ENCODE measurements around the gene PHF21A.
"Not testable (repeated sequence)": the region's sequence is repeated elsewhere in the genome, so short reads cannot be mapped to it uniquely, and the experiment has no call there.

PHF21A gene

DNA sequence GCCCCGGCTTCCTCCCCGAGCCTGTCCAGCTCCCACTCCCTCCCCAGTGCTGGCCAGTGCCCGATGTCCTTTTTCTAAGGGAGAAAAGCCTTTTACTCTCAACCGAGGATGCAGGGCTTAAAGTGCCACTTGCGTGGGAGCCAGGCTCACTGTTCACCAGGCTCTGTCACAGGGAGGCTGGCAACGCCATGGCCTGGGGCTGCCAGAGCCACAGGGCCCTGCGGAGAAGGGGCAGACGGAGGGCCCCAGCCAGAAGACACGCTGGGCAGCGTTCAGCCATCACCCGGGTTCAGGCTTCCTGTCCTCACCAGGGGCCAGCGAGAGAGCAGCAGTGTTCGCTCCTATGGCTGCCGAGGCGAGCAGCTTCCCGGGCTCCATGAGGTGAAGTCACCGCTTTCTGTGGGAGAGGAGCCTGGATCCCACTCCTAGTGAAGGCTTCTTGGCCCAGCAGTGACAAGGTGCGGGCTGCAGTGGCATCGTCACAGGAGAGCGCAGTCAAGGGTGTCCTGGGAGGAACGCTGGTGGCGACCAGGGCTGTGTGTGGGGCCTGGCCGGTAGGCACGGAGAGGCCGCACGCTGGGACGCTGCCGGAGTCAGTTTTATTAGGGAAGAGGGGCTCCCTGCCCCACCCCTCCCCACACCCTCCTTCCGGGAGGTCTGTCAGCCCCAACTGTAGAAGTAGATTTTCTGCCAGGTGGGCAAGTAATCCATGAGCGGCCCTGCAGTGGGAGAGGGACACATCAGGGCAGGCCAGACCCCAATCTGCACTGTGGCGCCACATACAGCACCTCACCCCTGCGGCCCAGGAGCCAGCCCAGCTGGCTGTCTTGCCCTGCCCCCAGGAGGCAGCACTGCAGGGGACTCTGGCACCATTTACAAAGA lies 211.4 kb downstream of the PHF21A start:
- 94 to 95% methylated on average over 32 of the region's 32 CpGs for WGBS, 2 experiments
- H3K4me3 ChIP-seq (ENCODE audit: insufficient read depth, low read depth, low read length) = no peak overlapping the region
- no peaks in the 10 kb centered on the region for H3K27me3 ChIP-seq (ENCODE audit: control insufficient read depth, insufficient read depth, low read length, poor library complexity, severe bottlenecking)

DNA sequence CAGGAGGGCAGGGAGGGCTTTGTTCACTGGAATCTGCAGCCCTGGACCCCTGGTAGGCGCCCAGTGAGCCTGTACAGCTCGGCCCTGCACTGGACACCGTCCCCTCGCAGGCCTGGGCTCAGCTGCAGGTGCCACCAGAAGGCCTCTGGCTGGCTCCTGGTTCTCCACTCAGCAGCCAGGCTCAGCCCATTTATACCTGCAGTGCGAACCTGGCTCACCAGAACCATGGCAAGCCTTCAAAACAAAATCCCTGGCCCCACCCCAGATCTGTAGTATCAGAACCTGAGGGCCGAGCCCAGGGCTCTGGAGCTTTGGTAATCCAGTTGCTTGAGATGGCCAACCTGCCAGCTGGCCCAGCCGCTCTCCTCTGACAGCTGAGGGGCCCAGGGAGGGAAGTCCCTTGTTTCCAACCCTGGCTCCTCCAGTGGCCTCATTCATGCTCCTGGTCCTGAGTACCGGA lies 213.3 kb downstream of the PHF21A start:
- H3K4me3 ChIP-seq (ENCODE audit: insufficient read depth, low read depth, low read length) = no peak overlapping the region
- H3K9me3 ChIP-seq (ENCODE audit: control insufficient read depth, low read length) = no peaks in the 10 kb centered on the region
- WGBS, 2 experiments = 90 to 93% methylated on average over 8 of the region's 8 CpGs
- H3K27me3 ChIP-seq (ENCODE audit: control insufficient read depth, insufficient read depth, low read length, poor library complexity, severe bottlenecking) = no peaks in the 10 kb centered on the region
- H3K4me1 ChIP-seq (ENCODE audit: control insufficient read depth, insufficient read depth, low read length) = no peaks in the 10 kb centered on the region
- peaks cover 18% of the 10 kb centered on the region for H3K36me3 ChIP-seq (ENCODE audit: control insufficient read depth, insufficient read depth, low read length)
- H3K27ac ChIP-seq (ENCODE audit: insufficient read depth, low read depth, low read length, poor library complexity, severe bottlenecking) = no peak overlapping the region

More for the DNA sequence above, 211.4 kb downstream of the PHF21A start:
- Histone ChIP-seq H3K4me1 (ENCODE audit: control insufficient read depth, insufficient read depth, low read length) (no peaks in the 10 kb centered on the region), H3K9me3 (ENCODE audit: control insufficient read depth, low read length) (no peaks in the 10 kb centered on the region), H3K27ac (ENCODE audit: insufficient read depth, low read depth, low read length, poor library complexity, severe bottlenecking) (no peak overlapping the region), H3K36me3 (ENCODE audit: control insufficient read depth, insufficient read depth, low read length) (peaks cover 28% of the 10 kb centered on the region)

DNA sequence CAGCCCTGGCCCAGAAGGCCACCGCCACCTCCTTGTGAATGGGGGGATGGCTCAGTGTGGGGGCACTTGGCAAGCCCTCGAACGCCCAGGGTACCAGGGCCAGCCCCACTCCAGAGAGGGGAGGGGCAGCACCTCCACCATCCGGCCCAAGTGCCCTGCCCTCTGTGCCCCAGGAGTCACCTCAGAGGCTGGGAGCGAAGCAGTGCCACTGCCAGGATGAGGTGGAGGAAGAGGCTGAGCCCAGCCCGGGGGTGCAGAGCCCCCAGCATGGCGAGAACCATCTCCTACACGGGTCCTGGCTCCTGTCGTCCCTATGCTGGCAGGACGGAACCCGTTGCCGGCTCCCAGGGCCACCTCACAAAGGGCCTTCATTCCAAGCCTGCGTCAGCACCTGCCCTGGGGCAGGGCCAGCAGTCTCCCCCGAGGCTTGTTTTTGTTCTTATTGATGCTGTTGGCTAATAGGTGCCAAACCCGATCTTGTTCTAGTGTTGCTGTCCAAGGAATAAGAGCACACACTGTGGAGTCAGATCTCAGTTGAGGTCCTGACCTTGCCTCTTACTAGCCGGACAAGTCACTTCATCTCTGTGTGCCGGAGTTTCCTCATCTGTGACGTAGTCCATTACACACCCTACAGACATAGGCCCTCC lies 214.2 kb downstream of the PHF21A start, which contains the start of gene FREY1:
FREY1 (minus strand) TSS at position 307 of the 647 bp plus-strand sequence; CDS start at position 281, 26 bp downstream.
- peaks cover 17% of the 10 kb centered on the region for H3K36me3 ChIP-seq (ENCODE audit: control insufficient read depth, insufficient read depth, low read length)
- H3K27me3 ChIP-seq (ENCODE audit: control insufficient read depth, insufficient read depth, low read length, poor library complexity, severe bottlenecking) = no peaks in the 10 kb centered on the region
- H3K9me3 ChIP-seq (ENCODE audit: control insufficient read depth, low read length) = no peaks in the 10 kb centered on the region
- H3K4me1 ChIP-seq (ENCODE audit: control insufficient read depth, insufficient read depth, low read length) = no peaks in the 10 kb centered on the region
- H3K27ac ChIP-seq (ENCODE audit: insufficient read depth, low read depth, low read length, poor library complexity, severe bottlenecking) = no peak within 1 kb of the TSS
- WGBS, 2 experiments = 85 to 87% methylated on average over 18 of the region's 18 CpGs
- H3K4me3 ChIP-seq (ENCODE audit: insufficient read depth, low read depth, low read length) = no peak within 1 kb of the TSS

DNA sequence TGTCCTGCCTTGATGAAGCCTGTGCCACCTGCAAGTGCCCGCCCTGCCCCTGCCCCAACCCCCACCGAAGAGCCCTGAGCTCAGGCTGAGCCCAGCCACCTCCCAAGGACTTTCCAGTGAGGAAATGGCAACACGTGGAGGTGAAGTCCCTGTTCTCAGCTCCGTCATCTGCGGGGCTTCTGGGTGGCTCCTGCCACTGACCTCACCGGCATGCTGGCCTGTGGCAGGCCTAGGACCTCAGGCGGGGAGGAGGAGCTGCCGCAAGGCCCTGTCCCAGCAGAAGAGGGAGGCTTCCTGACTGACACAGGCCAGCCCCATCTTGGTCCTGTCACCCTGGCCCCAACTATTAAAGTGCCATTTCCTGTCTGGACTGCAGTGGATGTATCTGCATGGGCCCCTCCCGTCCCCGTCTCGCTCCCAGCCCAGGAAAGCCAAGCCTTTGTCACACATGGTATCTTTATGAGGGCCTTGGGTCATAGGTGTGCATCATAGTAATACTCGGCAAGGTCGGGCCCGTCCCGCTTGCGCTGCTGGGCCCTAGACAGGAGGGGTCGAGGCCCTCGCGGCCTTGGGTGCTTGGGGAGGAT lies 215.1 kb downstream of the PHF21A start:
- H3K4me3 ChIP-seq (ENCODE audit: insufficient read depth, low read depth, low read length) = no peak overlapping the region
- peaks cover 2% of the 10 kb centered on the region for H3K27me3 ChIP-seq (ENCODE audit: control insufficient read depth, insufficient read depth, low read length, poor library complexity, severe bottlenecking)
- H3K9me3 ChIP-seq (ENCODE audit: control insufficient read depth, low read length) = no peaks in the 10 kb centered on the region
- H3K4me1 ChIP-seq (ENCODE audit: control insufficient read depth, insufficient read depth, low read length) = peaks cover 4% of the 10 kb centered on the region
- peaks cover 14% of the 10 kb centered on the region for H3K36me3 ChIP-seq (ENCODE audit: control insufficient read depth, insufficient read depth, low read length)
- H3K27ac ChIP-seq (ENCODE audit: insufficient read depth, low read depth, low read length, poor library complexity, severe bottlenecking) = no peak overlapping the region
- 90 to 92% methylated on average over 19 of the region's 19 CpGs for WGBS, 2 experiments

DNA sequence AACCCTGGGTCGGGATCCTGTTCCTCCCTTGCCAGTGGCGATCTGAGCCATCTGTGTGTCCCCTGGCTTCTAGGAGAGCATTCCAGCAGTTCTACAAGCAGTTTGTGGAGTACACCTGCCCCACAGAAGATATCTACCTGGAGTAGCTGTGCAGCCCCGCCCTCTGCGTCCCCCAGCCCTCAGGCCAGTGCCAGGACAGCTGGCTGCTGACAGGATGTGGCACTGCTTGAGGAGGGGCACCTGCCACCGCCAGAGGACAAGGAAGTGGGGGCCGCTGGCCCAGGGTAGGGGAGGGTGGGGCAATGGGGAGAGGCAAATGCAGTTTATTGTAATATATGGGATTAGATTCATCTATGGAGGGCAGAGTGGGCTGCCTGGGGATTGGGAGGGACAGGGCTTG lies 215.7 kb downstream of the PHF21A start:
- H3K27ac ChIP-seq (ENCODE audit: insufficient read depth, low read depth, low read length, poor library complexity, severe bottlenecking); H3K27me3 ChIP-seq (ENCODE audit: control insufficient read depth, insufficient read depth, low read length, poor library complexity, severe bottlenecking); H3K4me1 ChIP-seq (ENCODE audit: control insufficient read depth, insufficient read depth, low read length); H3K36me3 ChIP-seq (ENCODE audit: control insufficient read depth, insufficient read depth, low read length); H3K4me3 ChIP-seq (ENCODE audit: insufficient read depth, low read depth, low read length); H3K9me3 ChIP-seq (ENCODE audit: control insufficient read depth, low read length): not testable (repeated sequence)
- 95 to 96% methylated on average over 6 of the region's 6 CpGs for WGBS, 2 experiments

DNA sequence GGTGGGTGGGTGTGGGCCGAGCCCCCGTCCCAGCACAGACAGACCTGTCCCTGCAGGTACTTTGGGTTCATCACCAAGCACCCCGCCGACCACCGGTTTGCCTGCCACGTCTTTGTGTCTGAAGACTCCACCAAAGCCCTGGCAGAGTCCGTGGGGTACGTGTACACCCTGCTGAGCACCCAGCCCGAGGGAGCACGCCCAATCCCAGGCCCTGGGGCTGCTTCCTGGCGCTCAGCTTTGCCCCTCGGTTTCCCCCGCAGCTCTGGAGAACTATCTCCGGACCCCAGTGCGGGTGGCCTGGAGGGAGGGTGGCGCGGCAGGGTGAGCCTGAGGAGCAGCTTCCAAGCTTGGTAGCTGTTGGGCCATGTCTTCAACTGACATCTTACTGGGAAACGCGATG lies 216.2 kb downstream of the PHF21A start:
- H3K27me3 ChIP-seq (ENCODE audit: control insufficient read depth, insufficient read depth, low read length, poor library complexity, severe bottlenecking) = peaks cover 11% of the 10 kb centered on the region
- H3K27ac ChIP-seq (ENCODE audit: insufficient read depth, low read depth, low read length, poor library complexity, severe bottlenecking) = no peak overlapping the region
- peaks cover 7% of the 10 kb centered on the region for H3K36me3 ChIP-seq (ENCODE audit: control insufficient read depth, insufficient read depth, low read length)
- H3K9me3 ChIP-seq (ENCODE audit: control insufficient read depth, low read length) = no peaks in the 10 kb centered on the region
- H3K4me3 ChIP-seq (ENCODE audit: insufficient read depth, low read depth, low read length) = no peak overlapping the region
- 95% methylated on average over 19 of the region's 19 CpGs for WGBS, 2 experiments
- peaks cover 8% of the 10 kb centered on the region for H3K4me1 ChIP-seq (ENCODE audit: control insufficient read depth, insufficient read depth, low read length)

DNA sequence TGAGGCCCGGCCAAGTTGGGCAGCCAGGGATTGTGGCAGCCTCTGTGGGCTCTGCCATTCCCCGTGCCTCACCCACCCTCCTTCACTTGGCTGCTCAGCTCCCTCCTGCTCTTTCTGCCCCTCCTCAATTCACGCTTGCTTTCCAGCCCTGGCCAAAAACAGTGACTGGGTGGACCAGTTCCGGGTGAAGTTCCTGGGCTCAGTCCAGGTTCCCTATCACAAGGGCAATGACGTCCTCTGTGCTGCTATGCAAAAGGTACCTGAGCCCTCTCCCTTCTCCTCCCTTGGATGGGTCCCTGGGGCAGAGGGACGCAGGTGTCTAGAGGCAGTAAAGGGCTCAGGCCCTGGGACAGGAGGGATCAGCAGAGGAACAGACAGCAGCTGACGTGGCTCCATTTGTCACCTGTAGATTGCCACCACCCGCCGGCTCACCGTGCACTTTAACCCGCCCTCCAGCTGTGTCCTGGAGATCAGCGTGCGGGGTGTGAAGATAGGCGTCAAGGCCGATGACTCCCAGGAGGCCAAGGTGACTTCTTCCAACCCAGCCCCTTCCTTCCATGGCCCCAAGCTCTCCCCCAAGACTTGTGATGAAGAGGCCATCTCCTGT lies 216.8 kb downstream of the PHF21A start:
- H3K4me3 ChIP-seq (ENCODE audit: insufficient read depth, low read depth, low read length) = no peak overlapping the region
- 93 to 94% methylated on average over 15 of the region's 15 CpGs for WGBS, 2 experiments
- no peaks in the 10 kb centered on the region for H3K9me3 ChIP-seq (ENCODE audit: control insufficient read depth, low read length)
- H3K27me3 ChIP-seq (ENCODE audit: control insufficient read depth, insufficient read depth, low read length, poor library complexity, severe bottlenecking) = peaks cover 11% of the 10 kb centered on the region
- no peak overlapping the region for H3K27ac ChIP-seq (ENCODE audit: insufficient read depth, low read depth, low read length, poor library complexity, severe bottlenecking)
- peaks cover 8% of the 10 kb centered on the region for H3K4me1 ChIP-seq (ENCODE audit: control insufficient read depth, insufficient read depth, low read length)
- H3K36me3 ChIP-seq (ENCODE audit: control insufficient read depth, insufficient read depth, low read length) = peaks cover 1% of the 10 kb centered on the region

DNA sequence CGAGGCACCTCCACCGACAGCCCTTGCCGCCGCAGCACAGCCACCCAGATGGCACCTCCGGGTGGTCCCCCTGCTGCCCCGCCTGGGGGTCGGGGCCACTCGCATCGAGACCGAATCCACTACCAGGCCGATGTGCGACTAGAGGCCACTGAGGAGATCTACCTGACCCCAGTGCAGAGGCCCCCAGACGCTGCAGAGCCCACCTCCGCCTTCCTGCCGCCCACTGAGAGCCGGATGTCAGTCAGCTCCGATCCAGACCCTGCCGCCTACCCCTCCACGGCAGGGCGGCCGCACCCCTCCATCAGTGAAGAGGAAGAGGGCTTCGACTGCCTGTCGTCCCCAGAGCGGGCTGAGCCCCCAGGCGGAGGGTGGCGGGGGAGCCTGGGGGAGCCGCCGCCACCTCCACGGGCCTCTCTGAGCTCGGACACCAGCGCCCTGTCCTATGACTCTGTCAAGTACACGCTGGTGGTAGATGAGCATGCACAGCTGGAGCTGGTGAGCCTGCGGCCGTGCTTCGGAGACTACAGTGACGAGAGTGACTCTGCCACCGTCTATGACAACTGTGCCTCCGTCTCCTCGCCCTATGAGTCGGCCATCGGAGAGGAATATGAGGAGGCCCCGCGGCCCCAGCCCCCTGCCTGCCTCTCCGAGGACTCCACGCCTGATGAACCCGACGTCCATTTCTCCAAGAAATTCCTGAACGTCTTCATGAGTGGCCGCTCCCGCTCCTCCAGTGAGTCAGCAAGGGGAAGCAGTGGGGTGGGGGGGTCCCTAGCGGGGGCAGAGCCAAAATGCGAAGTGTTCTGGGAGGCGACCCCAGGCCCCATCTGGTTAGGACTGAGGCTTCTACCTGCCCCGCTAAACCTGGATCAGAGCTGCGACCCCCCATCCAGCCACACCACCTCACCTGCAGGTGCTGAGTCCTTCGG lies 218.5 kb downstream of the PHF21A start:
- Histone ChIP-seq H3K4me3 (ENCODE audit: insufficient read depth, low read depth, low read length) (no peak overlapping the region), H3K27ac (ENCODE audit: insufficient read depth, low read depth, low read length, poor library complexity, severe bottlenecking) (no peak overlapping the region), H3K4me1 (ENCODE audit: control insufficient read depth, insufficient read depth, low read length) (peaks cover 16% of the 10 kb centered on the region), H3K27me3 (ENCODE audit: control insufficient read depth, insufficient read depth, low read length, poor library complexity, severe bottlenecking) (peaks cover 11% of the 10 kb centered on the region), H3K9me3 (ENCODE audit: control insufficient read depth, low read length) (no peaks in the 10 kb centered on the region), H3K36me3 (ENCODE audit: control insufficient read depth, insufficient read depth, low read length) (no peaks in the 10 kb centered on the region)
- WGBS, 2 experiments = 95 to 96% methylated on average over 56 of the region's 56 CpGs

DNA sequence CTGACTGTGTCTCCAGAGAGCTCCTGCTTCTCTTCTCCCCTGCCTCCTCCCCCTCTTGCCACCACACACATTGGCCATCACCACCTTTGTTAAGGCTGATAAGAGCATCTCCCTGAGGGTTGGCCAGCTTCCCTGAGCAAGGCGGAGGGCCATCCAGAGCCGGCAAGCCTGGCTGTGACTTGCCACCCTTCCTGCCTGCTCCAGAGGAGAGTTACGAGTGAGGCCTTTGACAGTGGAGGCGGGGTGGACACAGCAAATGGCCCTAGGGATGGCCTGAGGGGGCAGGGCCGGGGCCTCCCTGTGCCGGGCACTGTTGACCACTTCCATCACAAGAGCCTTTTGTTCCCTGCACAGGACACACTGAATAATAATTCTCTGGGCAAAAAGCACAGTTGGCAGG lies 219.6 kb downstream of the PHF21A start:
- peaks cover 17% of the 10 kb centered on the region for H3K27me3 ChIP-seq (ENCODE audit: control insufficient read depth, insufficient read depth, low read length, poor library complexity, severe bottlenecking)
- H3K27ac ChIP-seq (ENCODE audit: insufficient read depth, low read depth, low read length, poor library complexity, severe bottlenecking) = no peak overlapping the region
- no peak overlapping the region for H3K4me3 ChIP-seq (ENCODE audit: insufficient read depth, low read depth, low read length)
- H3K36me3 ChIP-seq (ENCODE audit: control insufficient read depth, insufficient read depth, low read length) = no peaks in the 10 kb centered on the region
- peaks cover 21% of the 10 kb centered on the region for H3K4me1 ChIP-seq (ENCODE audit: control insufficient read depth, insufficient read depth, low read length)
- no peaks in the 10 kb centered on the region for H3K9me3 ChIP-seq (ENCODE audit: control insufficient read depth, low read length)
- 88 to 90% methylated on average over 6 of the region's 6 CpGs for WGBS, 2 experiments
